HFFc6 (cell line): Measurements from ENCODE around the gene EPAS1. TPM values are rescaled to one million over a fixed set of nuclear protein-coding genes. Genes with fewer than 3 reads are reported as not detected.
A peak's percentile ranks its signal among the peaks of the same experiment; 100 is the strongest.

Experiments used
- DNase-seq: peaks from one replicate; pipeline ENCODE4 v3.0.0-alpha.2; 2018
- H3K27ac Mint-ChIP-seq: 2 replicates; pipeline ENCODE4 v1.8.0; 2020; ENCODE audit warnings: mild to moderate bottlenecking, mixed read lengths
- H3K27me3 Mint-ChIP-seq: 2 replicates; pipeline ENCODE4 v1.8.0; 2021; ENCODE audit warnings: mild to moderate bottlenecking, moderate library complexity, mixed read lengths; ENCODE audit not compliant: insufficient read depth
- H3K36me3 Mint-ChIP-seq: 2 replicates; pipeline ENCODE4 v1.8.0; 2021; ENCODE audit warnings: low read depth, mixed read lengths
- H3K4me1 Mint-ChIP-seq: 2 replicates; pipeline ENCODE4 v1.8.0; 2020; ENCODE audit warnings: low read depth, mixed read lengths
- H3K4me3 Mint-ChIP-seq: 2 replicates; pipeline ENCODE4 v1.8.0; 2020; ENCODE audit warnings: mild to moderate bottlenecking, moderate library complexity, mixed read lengths
- H3K9me3 Mint-ChIP-seq: 2 replicates; pipeline ENCODE4 v1.8.0; 2020; ENCODE audit warnings: mild to moderate bottlenecking, mixed read lengths
- CTCF ChIP-seq: fragments of 200-600 bp; sonication (generic); IDR thresholded peaks from 2 replicates; pipeline ENCODE4 v1.5.0; 2021; ENCODE audit warnings: antibody characterized with exemption, mild to moderate bottlenecking
- total RNA-seq, 6 experiments: library from RNA; stranded (reverse); fragmentation: NEBNext Ultra II Directional; extraction: Animal tissue kit (Norgen Biotek cat#: 25700); gene quantifications; 2 replicates in 1 of 6; 3 replicates in 5 of 6; pipeline ENCODE4 v1.2.3, GENCODE V29; 2021

EPAS1 gene
- total RNA-seq, 6 experiments from 2014 or later = 93.5 to 115 (median 101) TPM

GRCh38 chr2:46267616-46268015 is 29.6 kb upstream of the EPAS1 start:
- no peak for DNase-seq
- Mint-ChIP-seq H3K27me3 (peaks cover 6% of the 10 kb centered on the region), H3K36me3 (no peaks in the 10 kb centered on the region), H3K27ac (no peak overlapping the region), H3K4me1 (peaks cover 30% of the 10 kb centered on the region), H3K9me3 (no peaks in the 10 kb centered on the region), H3K4me3 (no peak overlapping the region)
- no peak for TF ChIP-seq CTCF

GRCh38 chr2:46268196-46268595 is 29.0 kb upstream of the EPAS1 start:
- no peaks in the 10 kb centered on the region for H3K9me3 Mint-ChIP-seq
- H3K27me3 Mint-ChIP-seq = peaks cover 6% of the 10 kb centered on the region
- no peaks in the 10 kb centered on the region for H3K36me3 Mint-ChIP-seq
- no peak overlapping the region for H3K27ac Mint-ChIP-seq
- no peak overlapping the region for H3K4me3 Mint-ChIP-seq
- DNase-seq = no peak
- no peak for TF ChIP-seq CTCF
- H3K4me1 Mint-ChIP-seq = peaks cover 30% of the 10 kb centered on the region

GRCh38 chr2:46269001-46269400 is 28.2 kb upstream of the EPAS1 start:
- no peak overlapping the region for H3K27ac Mint-ChIP-seq
- H3K36me3 Mint-ChIP-seq = no peaks in the 10 kb centered on the region
- no peak overlapping the region for H3K4me3 Mint-ChIP-seq
- no peak for TF ChIP-seq CTCF
- DNase-seq = peak; percentile 40
- H3K27me3 Mint-ChIP-seq = peaks cover 6% of the 10 kb centered on the region
- H3K9me3 Mint-ChIP-seq = no peaks in the 10 kb centered on the region
- peaks cover 30% of the 10 kb centered on the region for H3K4me1 Mint-ChIP-seq

GRCh38 chr2:46269544-46270273 is 27.5 kb upstream of the EPAS1 start:
- Mint-ChIP-seq H3K9me3 (no peaks in the 10 kb centered on the region), H3K27ac (no peak overlapping the region), H3K4me3 (no peak overlapping the region), H3K4me1 (peaks cover 30% of the 10 kb centered on the region), H3K36me3 (no peaks in the 10 kb centered on the region), H3K27me3 (peaks cover 4% of the 10 kb centered on the region)
- TF ChIP-seq CTCF = no peak
- DNase-seq = no peak

- no peaks in the 10 kb centered on the region for H3K36me3 Mint-ChIP-seq
- H3K27me3 Mint-ChIP-seq = peaks cover 4% of the 10 kb centered on the region
- no peak for TF ChIP-seq CTCF
- no peak for DNase-seq
- no peaks in the 10 kb centered on the region for H3K9me3 Mint-ChIP-seq
- no peak overlapping the region for H3K4me3 Mint-ChIP-seq
- H3K4me1 Mint-ChIP-seq = peaks cover 30% of the 10 kb centered on the region
- no peak overlapping the region for H3K27ac Mint-ChIP-seq
These were observed 26.8 kb upstream of the EPAS1 start for GRCh38 chr2:46270384-46270783.
